Upper lobe of left lung (tissue), 6 donors: ENCODE data around the gene ATP9A. TPM values are rescaled to one million over a fixed set of nuclear protein-coding genes. Genes with fewer than 3 reads are reported as not detected.
A peak's percentile ranks its signal among the peaks of the same experiment; 100 is the strongest.

Experiments used
- ATAC-seq, 2 donors: fragments of 200-7000 bp; cut with Tn5 transposase; one replicate each; pipeline ENCODE4 v1.9.1; 2022; ENCODE audit warnings: mild to moderate bottlenecking in 2 of 2, moderate library complexity in 2 of 2; ENCODE audit not compliant: low FRiP score in 2 of 2
- DNase-seq, 2 donors: peaks; one replicate each; pipeline ENCODE4 v3.0.0-alpha.2; 2019 to 2020
- H3K27ac ChIP-seq, 4 donors: fragments of 200-600 bp; sonication (generic); one replicate each; pipeline ENCODE4 v1.5.1; 2016 to 2019
- H3K27me3 ChIP-seq, 4 donors: fragments of 200-600 bp; sonication (generic); one replicate each; pipeline ENCODE4 v1.5.1; 2017 to 2019
- H3K36me3 ChIP-seq, 4 donors: fragments of 200-600 bp; sonication (generic); one replicate each; pipeline ENCODE4 v1.5.1; 2016 to 2019
- H3K4me1 ChIP-seq, 4 donors: fragments of 200-600 bp; sonication (generic); one replicate each; pipeline ENCODE4 v1.5.1; 2018 to 2019
- H3K4me3 ChIP-seq, 4 donors: fragments of 200-600 bp; sonication (generic); one replicate each; pipeline ENCODE4 v1.5.1; 2017 to 2019; ENCODE audit warnings: mild to moderate bottlenecking in 2 of 4, moderate library complexity in 1 of 4
- H3K9me3 ChIP-seq, 4 donors: fragments of 200-600 bp; sonication (generic); one replicate each; pipeline ENCODE4 v1.5.1; 2018 to 2019
- EP300 ChIP-seq, 4 donors: sonication (generic); formaldehyde crosslinking; IDR thresholded peaks; one replicate each; pipeline ENCODE4 v1.5.1; 2017; ENCODE audit warnings: antibody characterized with exemption in 4 of 4, control low read depth in 2 of 4
- POLR2A ChIP-seq, 4 donors: fragments of 450-650 bp; IDR thresholded peaks; one replicate each; pipeline ENCODE4 v1.5.1; 2016 to 2017; ENCODE audit warnings: antibody characterized with exemption in 4 of 4, mild to moderate bottlenecking in 2 of 4
- POLR2AphosphoS5 ChIP-seq, 2 donors: sonication (generic); formaldehyde crosslinking; IDR thresholded peaks; one replicate each; pipeline ENCODE4 v1.5.1; 2017; ENCODE audit warnings: antibody characterized with exemption in 2 of 2
- WGBS, 2 donors: methylation state at CpG; one replicate each; pipeline ENCODE4 v1.1.5; 2017 to 2018; 5-methylcytosine and 5-hydroxymethylcytosine counted together
- total RNA-seq, 6 donors: library from RNA; depleted of rRNA in 4 of 6; stranded (reverse); fragments of >200 nt in 4 of 6; gene quantifications; one replicate each; pipeline versions ENCODE4 v1.1.0 to v1.2.1, GENCODE V29; 2016 to 2021
- TF ChIP-seq, protein P1 (sequence below), 6 experiments: fragments of 450-650 bp in 4 of 6; fragments of 200-600 bp in 2 of 6; sonication (generic) in 2 of 6; IDR thresholded peaks; one replicate each; pipeline ENCODE4 v1.5.1; 2016 to 2019; ENCODE audit warnings: antibody characterized with exemption in 6 of 6
- donor health status: DM: no; HTN: no; CAD: no; lungs with moderate emphysema.
- donor health status: DM: no; HTN: yes; CAD: no; lungs with severe emphysema.

ATP9A gene
- total RNA-seq, 6 donors from 2014 or later = 15.7 to 31.3 (median 22.8) TPM

DNA sequence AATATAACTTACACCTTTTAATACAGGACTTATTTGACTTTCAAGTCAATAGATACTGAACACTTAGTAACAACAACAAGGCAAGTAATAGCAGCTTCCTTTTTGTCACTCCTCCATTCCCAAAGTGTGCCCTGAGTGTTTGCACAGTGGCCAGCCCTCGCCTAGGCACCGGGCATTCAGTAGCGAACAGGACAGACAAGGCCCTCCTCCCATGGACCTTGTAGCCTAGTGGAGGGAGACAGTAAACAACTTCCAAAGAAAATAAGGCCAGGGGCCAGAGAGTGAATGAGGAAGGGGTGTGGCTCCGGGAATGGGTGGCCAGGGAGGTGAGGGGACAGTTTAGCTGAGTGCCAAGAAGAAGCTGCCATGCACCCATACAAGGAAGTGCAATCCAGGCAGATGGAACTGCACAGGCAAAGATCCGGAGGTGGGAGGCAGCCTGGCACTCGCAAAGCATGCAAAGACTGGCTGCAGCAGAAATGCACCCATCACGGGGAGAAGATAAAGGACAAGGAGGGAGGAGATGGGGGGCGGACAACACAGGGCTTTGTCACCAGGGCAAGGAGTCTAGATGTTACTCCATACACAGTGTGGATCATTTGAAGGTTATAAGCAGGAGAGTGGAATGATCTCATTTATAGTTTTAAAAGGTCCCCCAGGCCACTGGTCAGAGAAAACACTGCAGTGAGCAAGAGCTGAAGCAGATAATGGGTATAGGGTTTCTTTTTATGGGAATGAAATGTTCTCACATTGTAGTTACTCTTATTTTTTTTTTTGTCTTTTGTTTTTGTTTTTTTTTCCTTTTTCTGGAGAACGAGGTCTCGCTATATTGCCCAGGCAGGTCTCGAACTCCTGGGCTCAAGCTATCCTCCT lies 32.2 kb downstream of the ATP9A start:
- TF ChIP-seq POLR2AphosphoS5 (IDR thresholded peaks at IDR 0.05) (no peak), EP300 (IDR thresholded peaks at IDR 0.05) (no peak), POLR2A (IDR thresholded peaks at IDR 0.05) (no peak)
- TF ChIP-seq, protein P1, sequence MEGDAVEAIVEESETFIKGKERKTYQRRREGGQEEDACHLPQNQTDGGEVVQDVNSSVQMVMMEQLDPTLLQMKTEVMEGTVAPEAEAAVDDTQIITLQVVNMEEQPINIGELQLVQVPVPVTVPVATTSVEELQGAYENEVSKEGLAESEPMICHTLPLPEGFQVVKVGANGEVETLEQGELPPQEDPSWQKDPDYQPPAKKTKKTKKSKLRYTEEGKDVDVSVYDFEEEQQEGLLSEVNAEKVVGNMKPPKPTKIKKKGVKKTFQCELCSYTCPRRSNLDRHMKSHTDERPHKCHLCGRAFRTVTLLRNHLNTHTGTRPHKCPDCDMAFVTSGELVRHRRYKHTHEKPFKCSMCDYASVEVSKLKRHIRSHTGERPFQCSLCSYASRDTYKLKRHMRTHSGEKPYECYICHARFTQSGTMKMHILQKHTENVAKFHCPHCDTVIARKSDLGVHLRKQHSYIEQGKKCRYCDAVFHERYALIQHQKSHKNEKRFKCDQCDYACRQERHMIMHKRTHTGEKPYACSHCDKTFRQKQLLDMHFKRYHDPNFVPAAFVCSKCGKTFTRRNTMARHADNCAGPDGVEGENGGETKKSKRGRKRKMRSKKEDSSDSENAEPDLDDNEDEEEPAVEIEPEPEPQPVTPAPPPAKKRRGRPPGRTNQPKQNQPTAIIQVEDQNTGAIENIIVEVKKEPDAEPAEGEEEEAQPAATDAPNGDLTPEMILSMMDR (IDR thresholded peaks at IDR 0.05) = no peak
- ATAC-seq (peak in 1 of 2 donors; percentile 28), DNase-seq (no peak)
- no peak overlapping the region for H3K27ac ChIP-seq
- H3K4me1 ChIP-seq = peaks cover 0 to 7% (median 1%) of the 10 kb centered on the region in 4 donors
- no peaks in the 10 kb centered on the region for H3K36me3 ChIP-seq
- WGBS, 2 donors = 68 to 79% methylated on average over 11 of the region's 11 CpGs
- H3K27me3 ChIP-seq = no peaks in the 10 kb centered on the region
- no peak overlapping the region for H3K4me3 ChIP-seq
- no peaks in the 10 kb centered on the region for H3K9me3 ChIP-seq

DNA sequence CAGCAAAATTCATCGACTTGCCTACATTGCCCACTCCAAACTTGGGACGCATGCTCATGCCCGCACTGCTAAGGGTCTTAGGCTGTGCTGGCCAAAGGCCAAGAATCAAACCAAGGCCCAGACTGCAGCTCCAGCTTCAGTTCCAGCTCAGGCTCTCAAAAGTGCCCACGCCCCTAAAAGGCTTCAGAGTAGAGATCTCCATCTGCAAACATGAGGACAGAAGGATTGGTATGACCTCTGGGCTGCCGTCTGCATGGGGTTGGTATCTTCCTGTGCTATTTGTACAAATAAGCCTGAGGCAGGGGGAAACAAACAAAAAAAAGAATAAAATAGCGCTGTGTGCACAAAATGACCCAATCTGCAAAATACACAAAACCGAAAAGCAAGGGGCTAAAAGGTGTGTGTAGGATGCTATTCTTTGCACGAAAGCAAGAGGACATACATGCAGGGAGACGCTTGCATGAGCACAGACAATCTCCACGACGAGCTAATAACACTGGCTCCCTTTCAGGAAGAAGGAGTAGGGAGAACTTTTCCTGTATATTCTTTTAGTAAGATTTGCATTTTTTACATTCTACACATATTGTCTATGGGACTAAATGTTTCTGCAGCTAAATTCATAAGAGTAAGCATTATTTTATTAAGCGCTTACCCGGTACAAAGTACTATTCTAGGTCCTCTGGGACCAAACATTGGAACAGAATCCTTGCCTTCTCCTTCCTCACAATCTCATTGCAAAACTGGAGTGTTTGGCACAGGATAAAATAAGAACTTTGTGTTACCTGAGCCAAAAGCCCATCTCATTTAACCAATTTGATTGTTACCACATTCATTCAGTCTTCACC lies 33.1 kb downstream of the ATP9A start:
- Histone ChIP-seq H3K4me3 (no peak overlapping the region), H3K27me3 (no peaks in the 10 kb centered on the region), H3K36me3 (no peaks in the 10 kb centered on the region), H3K4me1 (peaks cover 0 to 7% (median 1%) of the 10 kb centered on the region in 4 donors), H3K27ac (no peak overlapping the region), H3K9me3 (no peaks in the 10 kb centered on the region)
- TF ChIP-seq POLR2A (IDR thresholded peaks at IDR 0.05) (no peak), POLR2AphosphoS5 (IDR thresholded peaks at IDR 0.05) (no peak), EP300 (IDR thresholded peaks at IDR 0.05) (no peak)
- TF ChIP-seq, protein P1 (IDR thresholded peaks at IDR 0.05) = no peak
- 61 to 65% methylated on average over 13 of the region's 13 CpGs for WGBS, 2 donors
- DNase-seq = no peak
- ATAC-seq = no peak

DNA sequence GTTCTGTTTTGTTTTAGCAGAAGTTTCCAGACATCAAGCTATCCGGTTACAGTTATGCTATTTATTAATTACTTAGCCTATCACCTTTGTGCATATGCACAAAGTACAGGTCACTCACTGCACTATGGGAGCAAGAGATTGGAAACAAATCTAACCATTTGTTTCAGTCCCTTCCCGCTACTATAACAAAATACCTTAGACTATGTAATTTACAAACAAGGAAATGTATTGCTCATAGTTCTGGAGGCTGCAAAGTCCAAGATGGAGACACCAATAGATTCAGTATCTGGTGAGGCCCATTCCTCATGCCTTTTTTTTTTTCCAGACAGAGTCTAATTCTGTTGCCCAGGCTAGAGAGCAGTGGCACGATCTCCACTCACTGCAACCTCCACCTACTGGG lies 35.1 kb downstream of the ATP9A start:
- DNase-seq = no peak
- Histone ChIP-seq H3K4me1 (peaks cover 0 to 7% (median 1%) of the 10 kb centered on the region in 4 donors), H3K4me3 (no peak overlapping the region), H3K9me3 (no peaks in the 10 kb centered on the region), H3K36me3 (no peaks in the 10 kb centered on the region), H3K27ac (no peak overlapping the region), H3K27me3 (no peaks in the 10 kb centered on the region)
- no peak for ATAC-seq
- 86 to 92% methylated on average over 3 of the region's 3 CpGs for WGBS, 2 donors
- TF ChIP-seq POLR2AphosphoS5 (IDR thresholded peaks at IDR 0.05) = no peak
- TF ChIP-seq, protein P1 (IDR thresholded peaks at IDR 0.05) = no peak
- TF ChIP-seq EP300 (IDR thresholded peaks at IDR 0.05) = no peak
- TF ChIP-seq POLR2A (IDR thresholded peaks at IDR 0.05) = no peak

DNA sequence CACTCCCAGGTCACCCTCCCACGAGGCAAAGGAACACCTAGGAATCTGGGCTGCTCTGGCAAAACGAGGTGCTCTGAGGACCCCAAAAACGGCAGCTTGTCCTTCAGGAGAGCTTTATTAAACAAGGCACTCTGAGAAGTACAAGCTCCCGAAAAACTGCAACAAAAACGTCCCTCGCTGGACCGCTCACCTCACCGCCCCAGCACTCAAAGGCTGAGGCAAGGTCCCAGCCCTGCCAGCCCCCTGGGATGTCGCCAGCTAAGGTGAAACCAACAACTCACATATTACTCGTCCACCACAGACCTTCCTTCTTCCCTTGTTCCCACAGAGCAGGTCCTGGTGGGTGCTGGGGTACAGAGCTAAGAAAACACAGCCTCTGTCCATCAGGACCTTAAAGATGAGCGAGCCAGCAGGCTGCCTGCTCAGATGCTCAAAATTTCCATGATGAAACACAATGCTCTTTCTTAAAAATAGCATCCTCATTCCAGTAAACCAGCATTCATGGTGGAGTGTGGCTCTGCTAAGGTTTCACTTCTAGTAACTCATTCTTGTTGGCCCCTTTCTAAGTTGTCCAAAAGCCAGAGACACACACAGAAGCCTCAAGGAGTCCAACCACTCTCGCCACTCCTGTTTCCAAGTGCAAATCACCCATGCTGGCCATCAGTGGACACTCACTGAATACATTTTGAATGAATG lies 35.9 kb downstream of the ATP9A start:
- Histone ChIP-seq H3K27me3 (no peaks in the 10 kb centered on the region), H3K9me3 (no peaks in the 10 kb centered on the region), H3K36me3 (no peaks in the 10 kb centered on the region), H3K27ac (peak overlapping the region in 3 of 4 donors; percentile 27 to 56 (median 53)), H3K4me3 (no peak overlapping the region), H3K4me1 (peaks cover 0 to 7% (median 1%) of the 10 kb centered on the region in 4 donors)
- TF ChIP-seq POLR2A (IDR thresholded peaks at IDR 0.05) (no peak), POLR2AphosphoS5 (IDR thresholded peaks at IDR 0.05) (no peak), EP300 (IDR thresholded peaks at IDR 0.05) (no peak)
- TF ChIP-seq, protein P1 (IDR thresholded peaks at IDR 0.05) = no peak
- 59 to 64% methylated on average over 3 to 12 of the region's 12 CpGs for WGBS, 2 donors
- DNase-seq (no peak), ATAC-seq (peak in 1 of 2 donors; percentile 42)
